Measurements from ENCODE around the gene BCKDK. TPM values are rescaled to one million over a fixed set of nuclear protein-coding genes. Genes with fewer than 3 reads are reported as not detected.

Gene BCKDK
- total and polyA plus RNA-seq, 2 of the 13 experiments (the other 11 are each of a cell fraction or from before 2014, with no cell fraction given), result 24.9 to 42.6 TPM

DNA sequence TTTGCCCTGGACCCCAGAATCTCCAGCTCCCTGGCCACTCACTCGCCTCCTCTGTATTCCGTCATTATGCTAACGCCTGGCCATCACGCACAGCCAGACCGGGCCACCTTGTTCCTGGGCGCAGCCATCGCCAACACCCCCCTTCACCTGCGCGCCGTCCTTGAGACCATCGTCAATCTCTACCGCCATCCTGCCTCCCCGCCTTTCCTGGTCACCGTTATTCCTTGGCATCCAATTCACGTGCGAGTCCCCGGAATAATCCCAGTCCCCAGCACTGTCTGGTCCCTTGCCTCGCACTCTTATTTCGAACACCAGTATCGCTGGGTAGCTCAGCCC is 14.1 kb upstream of the BCKDK start (continued):
- TF ChIP-seq PRDM15 (CRISPR knock-in tag; IDR thresholded peaks at IDR 0.05), result no peak
- TF ChIP-seq FOXA3 (CRISPR knock-in tag; IDR thresholded peaks at IDR 0.05), result no peak
- TF ChIP-seq ZIK1 (CRISPR knock-in tag; IDR thresholded peaks at IDR 0.05; ENCODE audit: borderline replicate concordance, low read depth), result no peak
- TF ChIP-seq NR2C2 (CRISPR knock-in tag; IDR thresholded peaks at IDR 0.05; ENCODE audit: borderline replicate concordance), result no peak; the same call in 1 of the 2 replicates
- no peak for TF ChIP-seq ZNF414 (CRISPR knock-in tag; IDR thresholded peaks at IDR 0.05)
- no peak for TF ChIP-seq EP300 (IDR thresholded peaks at IDR 0.05; ENCODE audit: low read depth in 2 of 2, low read length in 2 of 2)
- no peak for TF ChIP-seq EP300 (CRISPR knock-in tag; IDR thresholded peaks at IDR 0.05; ENCODE audit: borderline replicate concordance)
- TF ChIP-seq PRDM10 (CRISPR knock-in tag; IDR thresholded peaks at IDR 0.05; ENCODE audit: low read depth), result no peak
- TF ChIP-seq, protein P1, sequence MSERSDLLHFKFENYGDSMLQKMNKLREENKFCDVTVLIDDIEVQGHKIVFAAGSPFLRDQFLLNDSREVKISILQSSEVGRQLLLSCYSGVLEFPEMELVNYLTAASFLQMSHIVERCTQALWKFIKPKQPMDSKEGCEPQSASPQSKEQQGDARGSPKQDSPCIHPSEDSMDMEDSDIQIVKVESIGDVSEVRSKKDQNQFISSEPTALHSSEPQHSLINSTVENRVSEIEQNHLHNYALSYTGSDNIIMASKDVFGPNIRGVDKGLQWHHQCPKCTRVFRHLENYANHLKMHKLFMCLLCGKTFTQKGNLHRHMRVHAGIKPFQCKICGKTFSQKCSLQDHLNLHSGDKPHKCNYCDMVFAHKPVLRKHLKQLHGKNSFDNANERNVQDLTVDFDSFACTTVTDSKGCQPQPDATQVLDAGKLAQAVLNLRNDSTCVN (CRISPR knock-in tag; IDR thresholded peaks at IDR 0.05; ENCODE audit: borderline replicate concordance), result no peak
- TF ChIP-seq ZSCAN31 (CRISPR knock-in tag; IDR thresholded peaks at IDR 0.05; ENCODE audit: low read depth), result no peak
- no peak for TF ChIP-seq LRRFIP1 (CRISPR knock-in tag; conservative IDR thresholded peaks at IDR 0.05)
- no peak for TF ChIP-seq ATF7 (IDR thresholded peaks at IDR 0.05)
- TF ChIP-seq ATF7 (CRISPR knock-in tag; IDR thresholded peaks at IDR 0.05), result no peak
- no peak for TF ChIP-seq ONECUT2 (CRISPR knock-in tag; IDR thresholded peaks at IDR 0.05)
- TF ChIP-seq, protein P2, sequence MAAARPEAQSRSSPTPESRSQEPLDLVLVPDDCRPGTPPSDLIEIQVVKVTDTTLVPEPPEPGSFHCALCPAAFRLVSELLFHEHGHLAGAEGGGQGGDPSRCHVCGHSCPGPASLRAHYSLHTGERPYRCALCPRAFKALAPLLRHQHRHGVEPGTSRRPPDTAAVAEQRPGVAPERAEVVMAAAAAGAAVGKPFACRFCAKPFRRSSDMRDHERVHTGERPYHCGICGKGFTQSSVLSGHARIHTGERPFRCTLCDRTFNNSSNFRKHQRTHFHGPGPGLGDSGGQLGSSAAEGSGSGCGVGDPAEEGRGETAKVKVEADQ (CRISPR knock-in tag; IDR thresholded peaks at IDR 0.05; ENCODE audit: borderline replicate concordance), result no peak
- TF ChIP-seq, protein P3, sequence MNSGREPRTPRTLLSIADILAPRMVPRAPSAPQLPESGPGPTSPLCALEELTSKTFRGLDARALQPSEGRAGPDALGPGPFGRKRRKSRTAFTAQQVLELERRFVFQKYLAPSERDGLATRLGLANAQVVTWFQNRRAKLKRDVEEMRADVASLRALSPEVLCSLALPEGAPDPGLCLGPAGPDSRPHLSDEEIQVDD (CRISPR knock-in tag; IDR thresholded peaks at IDR 0.05; ENCODE audit: borderline replicate concordance), result no peak
